Airway epithelial cell (primary cell): Measurements from ENCODE around the gene SNAP25. TPM values are rescaled to one million over a fixed set of nuclear protein-coding genes. Genes with fewer than 3 reads are reported as not detected.

Experiments
- total RNA-seq: library from RNA; depleted of rRNA; stranded (reverse); fragments of >200 nt; gene quantifications from 2 replicates; pipeline ENCODE4 v1.2.3, GENCODE V29; 2015

SNAP25 gene
- total RNA-seq = 0.33 TPM in 1 of 2 replicates, not detected in the other

GRCh38 chr20:10218536-10219451 lies at the start of gene SNAP25:
TSS of gene SNAP25 (plus strand) at chr20:10218830. CDS start at chr20:10275492, 56,662 bp downstream.

Other genes with a start within 250 kb of the SNAP25 start
- gene ANKEF1, start 183.8 kb upstream of the SNAP25 start, total RNA-seq = 6.6 and 9.0 TPM in 2 replicates
- gene MKKS, start 215.4 kb downstream of the SNAP25 start, total RNA-seq = 6.4 and 6.7 TPM in 2 replicates
- gene SLX4IP, start 216.5 kb downstream of the SNAP25 start, total RNA-seq = 3.5 and 4.7 TPM in 2 replicates